Chondrocyte (in vitro differentiated cells): ENCODE results near the gene PHIP. TPM values are rescaled to one million over a fixed set of nuclear protein-coding genes. Genes with fewer than 3 reads are reported as not detected.

Experiments used
- DNase-seq: peaks from one replicate; pipeline ENCODE4 v3.0.0; 2021; ENCODE audit warnings: mixed read lengths, low spot score
- H3K27ac Mint-ChIP-seq: one replicate; pipeline ENCODE4 v1.8.0; 2021; ENCODE audit warnings: mild to moderate bottlenecking, moderate library complexity, mixed read lengths; ENCODE audit not compliant: unreplicated experiment
- H3K27me3 Mint-ChIP-seq: 2 replicates; pipeline ENCODE4 v1.8.0; 2021; ENCODE audit warnings: low read depth, mixed read lengths
- H3K36me3 Mint-ChIP-seq: 2 replicates; pipeline ENCODE4 v1.8.0; 2021; ENCODE audit warnings: low read depth, mixed read lengths
- H3K4me1 Mint-ChIP-seq: 2 replicates; pipeline ENCODE4 v1.8.0; 2021; ENCODE audit warnings: low read depth, mild to moderate bottlenecking, mixed read lengths
- H3K4me3 Mint-ChIP-seq: one replicate; pipeline ENCODE4 v1.8.0; 2021; ENCODE audit warnings: mild to moderate bottlenecking, moderate library complexity, mixed read lengths; ENCODE audit not compliant: unreplicated experiment
- H3K9me3 Mint-ChIP-seq: 2 replicates; pipeline ENCODE4 v1.8.0; 2021; ENCODE audit warnings: low read depth, mixed read lengths
- CTCF ChIP-seq: fragments of 200-600 bp; sonication (generic); IDR thresholded peaks from 2 replicates; pipeline ENCODE4 v1.5.0; 2021; ENCODE audit warnings: antibody characterized with exemption, mild to moderate bottlenecking, moderate library complexity
- total RNA-seq: library from RNA; stranded (reverse); gene quantifications from 3 replicates; pipeline ENCODE4 v1.2.1, GENCODE V29; 2021

PHIP gene
- total RNA-seq, 1 donor from 2014 or later: 11.9 TPM

DNA sequence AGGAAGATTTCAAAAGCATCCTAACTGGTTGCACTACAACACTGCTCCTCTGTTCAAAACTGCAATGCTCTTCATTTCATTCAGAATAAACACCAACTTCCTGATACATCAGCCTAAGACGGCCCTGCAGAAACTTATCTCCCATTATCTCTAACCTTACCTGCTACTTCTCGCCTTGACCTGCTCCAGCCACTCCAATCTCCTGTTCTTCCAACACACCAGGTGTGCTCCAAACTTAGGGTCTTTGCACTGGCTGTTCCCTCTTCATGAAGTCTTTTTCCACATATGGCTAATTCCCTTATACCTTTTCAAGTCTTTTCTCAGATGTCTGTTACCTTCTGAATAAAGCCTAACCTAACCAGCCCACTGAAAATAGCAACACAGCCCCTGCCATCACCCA, 32.1 kb downstream of the PHIP start:
- no peak for TF ChIP-seq CTCF
- Mint-ChIP-seq H3K9me3 (no peaks in the 10 kb centered on the region), H3K27me3 (no peaks in the 10 kb centered on the region), H3K27ac (no peak overlapping the region), H3K4me3 (no peak overlapping the region), H3K4me1 (peaks cover 2% of the 10 kb centered on the region), H3K36me3 (peaks cover 2% of the 10 kb centered on the region)
- DNase-seq: no peak

GRCh38 chr6:79042799-79043126, 35.3 kb downstream of the PHIP start:
- peaks cover 5% of the 10 kb centered on the region for H3K4me1 Mint-ChIP-seq
- H3K9me3 Mint-ChIP-seq: no peaks in the 10 kb centered on the region
- H3K27me3 Mint-ChIP-seq: no peaks in the 10 kb centered on the region
- H3K4me3 Mint-ChIP-seq: no peak overlapping the region
- no peak for TF ChIP-seq CTCF
- no peak overlapping the region for H3K27ac Mint-ChIP-seq
- H3K36me3 Mint-ChIP-seq: peaks cover 8% of the 10 kb centered on the region
- DNase-seq: no peak

DNA sequence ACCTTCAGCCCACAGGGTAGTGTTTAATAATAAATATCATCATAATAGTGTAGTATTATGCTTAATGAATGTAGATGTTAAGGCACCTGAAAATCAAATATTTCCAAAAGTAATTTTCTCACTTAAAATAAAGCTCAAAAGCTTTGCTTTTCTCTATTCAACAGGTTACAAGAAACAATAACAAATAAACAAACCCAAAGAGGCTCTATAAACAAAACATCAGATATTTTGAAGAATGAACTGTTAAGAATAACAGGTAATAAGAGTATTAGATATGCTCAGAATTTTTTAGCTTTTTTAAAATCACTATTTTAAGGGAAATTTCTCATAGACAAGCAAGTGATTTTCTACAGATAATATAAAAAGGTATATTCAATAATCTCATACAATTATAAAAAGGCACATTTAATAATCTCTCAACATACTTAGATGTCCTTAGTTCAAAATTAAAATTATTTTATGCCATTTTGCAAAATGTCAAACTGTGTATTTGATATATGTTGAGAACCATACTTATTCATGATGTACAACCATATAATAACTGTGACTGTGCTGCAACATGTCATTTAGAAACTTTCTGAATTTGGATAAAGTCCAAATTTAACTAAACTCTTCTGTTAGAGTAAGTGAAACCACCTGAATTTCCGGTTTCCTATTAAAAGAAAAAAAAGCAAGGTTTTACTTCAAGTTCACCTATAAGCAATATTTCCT, 35.8 kb downstream of the PHIP start:
- Mint-ChIP-seq H3K27ac (no peak overlapping the region), H3K4me3 (no peak overlapping the region), H3K36me3 (peaks cover 10% of the 10 kb centered on the region), H3K27me3 (no peaks in the 10 kb centered on the region), H3K9me3 (no peaks in the 10 kb centered on the region), H3K4me1 (peaks cover 5% of the 10 kb centered on the region)
- no peak for TF ChIP-seq CTCF
- DNase-seq: no peak

GRCh38 chr6:79040083-79040482, 38.0 kb downstream of the PHIP start:
- Mint-ChIP-seq H3K4me3 (no peak overlapping the region), H3K36me3 (peaks cover 14% of the 10 kb centered on the region), H3K4me1 (peaks cover 5% of the 10 kb centered on the region), H3K27ac (no peak overlapping the region), H3K27me3 (no peaks in the 10 kb centered on the region), H3K9me3 (no peaks in the 10 kb centered on the region)
- DNase-seq: no peak
- TF ChIP-seq CTCF: no peak

GRCh38 chr6:79038061-79038460, 40.0 kb downstream of the PHIP start:
- Mint-ChIP-seq H3K27me3 (no peaks in the 10 kb centered on the region), H3K36me3 (peaks cover 22% of the 10 kb centered on the region), H3K27ac (no peak overlapping the region), H3K4me1 (peaks cover 5% of the 10 kb centered on the region), H3K9me3 (no peaks in the 10 kb centered on the region), H3K4me3 (no peak overlapping the region)
- TF ChIP-seq CTCF: no peak
- DNase-seq: no peak
